CD4-positive, alpha-beta T cell (primary cell): ENCODE results near the gene SPRED2. TPM values are rescaled to one million over a fixed set of nuclear protein-coding genes. Genes with fewer than 3 reads are reported as not detected.
A peak's percentile ranks its signal among the peaks of the same experiment; 100 is the strongest.

Experiments used
- ATAC-seq: fragments of 200-7000 bp; cut with Tn5 transposase; one replicate; pipeline ENCODE4 v1.10.0; 2022; ENCODE audit warnings: mild to moderate bottlenecking; ENCODE audit not compliant: poor library complexity
- CTCF ChIA-PET: fragments of 350-600 bp; sonication (Branson Sonifier 250); formaldehyde crosslinking; loops from one replicate; lab custom pipeline; 2021; ENCODE audit warnings: antibody characterized with exemption, inconsistent platforms; lab: Charles Lee
- POLR2A ChIA-PET: fragments of 350-600 bp; sonication (Branson Sonifier 250); formaldehyde crosslinking; loops from one replicate; lab custom pipeline; 2021; ENCODE audit warnings: antibody characterized with exemption, inconsistent platforms; lab: Charles Lee
- DNase-seq, 14 experiments: peaks; one replicate each; pipeline ENCODE4 v3.0.0-alpha.2; 2013 to 2020; ENCODE audit warnings: mixed read lengths in 2 of 14
- H3K27ac ChIP-seq, 2 donors: one replicate each; pipeline versions ENCODE4 v1.5.1 to v1.7.0; 2013; ENCODE audit warnings: low read length in 2 of 2, low read depth in 1 of 2, mild to moderate bottlenecking in 1 of 2
- H3K27me3 ChIP-seq, 2 experiments: 1 replicate in 1 of 2; 2 replicates in 1 of 2; pipeline versions ENCODE4 v1.6.1 to v1.7.0; 2013; ENCODE audit warnings: low read length in 2 of 2, control low read depth in 1 of 2, mild to moderate bottlenecking in 1 of 2, moderate library complexity in 1 of 2; ENCODE audit not compliant: insufficient read depth in 2 of 2, control insufficient read depth in 1 of 2
- H3K36me3 ChIP-seq: one replicate; pipeline ENCODE4 v1.6.1; 2013; ENCODE audit warnings: low read length, control low read depth; ENCODE audit not compliant: insufficient read depth
- H3K4me1 ChIP-seq: one replicate; pipeline ENCODE4 v1.6.1; 2013; ENCODE audit warnings: low read length, control low read depth; ENCODE audit not compliant: insufficient read depth
- H3K4me3 ChIP-seq: one replicate; pipeline ENCODE4 v1.5.1; 2013; ENCODE audit warnings: mild to moderate bottlenecking, low read length, moderate library complexity
- H3K9me3 ChIP-seq, 2 experiments: 1 replicate in 1 of 2; 2 replicates in 1 of 2; pipeline versions ENCODE4 v1.6.1 to v1.7.0; 2013; ENCODE audit warnings: low read length in 2 of 2, mild to moderate bottlenecking in 2 of 2, control low read depth in 1 of 2, moderate library complexity in 1 of 2; ENCODE audit not compliant: control insufficient read depth in 1 of 2, insufficient read depth in 1 of 2
- H3K27ac Mint-ChIP-seq: one replicate; pipeline ENCODE4 v1.8.0; 2020; ENCODE audit warnings: mixed read lengths
- H3K27me3 Mint-ChIP-seq: one replicate; pipeline ENCODE4 v1.8.0; 2021; ENCODE audit warnings: mixed read lengths
- H3K36me3 Mint-ChIP-seq: one replicate; pipeline ENCODE4 v1.8.0; 2021; ENCODE audit warnings: low read depth, mixed read lengths
- H3K4me1 Mint-ChIP-seq: one replicate; pipeline ENCODE4 v1.8.0; 2021; ENCODE audit warnings: low read depth, mixed read lengths
- H3K4me3 Mint-ChIP-seq: one replicate; pipeline ENCODE4 v1.8.0; 2020; ENCODE audit warnings: mild to moderate bottlenecking, mixed read lengths
- H3K9me3 Mint-ChIP-seq: one replicate; pipeline ENCODE4 v1.8.0; 2020; ENCODE audit warnings: mixed read lengths
- intact Hi-C, 2 experiments: fragments of 100-400 bp; cut with DNase I in 1 of 2; cut with micrococcal nuclease in 1 of 2; formaldehyde crosslinking; loops; one replicate each; pipeline versions ENCODE4 v1.15.1 to v1.9.0; 2023 to 2025; cut with DNase I, micrococcal nuclease
- total RNA-seq, 174 experiments: library from RNA in 2 of 174; stranded (reverse) in 2 of 174; gene quantifications; one replicate each; pipeline ENCODE4 v1.2.3 and lab custom pipeline; 2021 to 2026
- TF ChIP-seq, protein P1 (sequence below): fragments of 200-600 bp; IDR thresholded peaks from one replicate; pipeline ENCODE4 v1.8.0; 2022; ENCODE audit warnings: antibody characterized with exemption, mild to moderate bottlenecking

SPRED2 gene
- total RNA-seq, 2 experiments from 2014 or later, result 2.5 to 2.8 TPM

DNA sequence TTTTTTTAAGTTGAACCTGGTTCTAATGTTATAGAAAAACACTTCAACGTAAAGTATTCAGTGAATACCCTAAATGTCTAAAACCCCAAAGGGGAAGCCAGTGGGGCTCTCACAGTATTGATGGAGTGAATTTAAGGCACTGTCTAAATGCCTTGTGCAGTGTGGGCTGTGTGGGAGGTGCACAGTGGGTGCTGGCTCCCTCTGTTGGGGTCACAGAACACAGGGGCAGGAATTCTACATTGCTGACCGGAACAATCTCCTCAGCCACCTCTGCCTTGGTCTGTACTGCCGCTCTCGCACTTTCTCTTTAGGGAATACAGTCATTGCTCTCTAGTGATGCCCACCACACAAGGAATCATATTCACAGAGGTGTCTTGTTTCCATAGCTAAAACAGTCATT lies 45.4 kb downstream of the SPRED2 start:
- Mint-ChIP-seq H3K9me3 (no peaks in the 10 kb centered on the region), H3K36me3 (no peaks in the 10 kb centered on the region), H3K27me3 (no peaks in the 10 kb centered on the region), H3K27ac (no peak overlapping the region), H3K4me3 (no peak overlapping the region), H3K4me1 (peaks cover 19% of the 10 kb centered on the region)
- H3K9me3 ChIP-seq, result no peaks in the 10 kb centered on the region
- intact Hi-C loops, result loop anchor here in 1 of 2 experiments (2.0 kb wide), 1 partner anchor 122 kb away; no protein-coding TSS in a partner anchor
- ATAC-seq (no peak), DNase-seq (no peak)
- H3K36me3 ChIP-seq, result no peaks in the 10 kb centered on the region
- H3K4me3 ChIP-seq, result no peak overlapping the region
- TF ChIP-seq, protein P1, sequence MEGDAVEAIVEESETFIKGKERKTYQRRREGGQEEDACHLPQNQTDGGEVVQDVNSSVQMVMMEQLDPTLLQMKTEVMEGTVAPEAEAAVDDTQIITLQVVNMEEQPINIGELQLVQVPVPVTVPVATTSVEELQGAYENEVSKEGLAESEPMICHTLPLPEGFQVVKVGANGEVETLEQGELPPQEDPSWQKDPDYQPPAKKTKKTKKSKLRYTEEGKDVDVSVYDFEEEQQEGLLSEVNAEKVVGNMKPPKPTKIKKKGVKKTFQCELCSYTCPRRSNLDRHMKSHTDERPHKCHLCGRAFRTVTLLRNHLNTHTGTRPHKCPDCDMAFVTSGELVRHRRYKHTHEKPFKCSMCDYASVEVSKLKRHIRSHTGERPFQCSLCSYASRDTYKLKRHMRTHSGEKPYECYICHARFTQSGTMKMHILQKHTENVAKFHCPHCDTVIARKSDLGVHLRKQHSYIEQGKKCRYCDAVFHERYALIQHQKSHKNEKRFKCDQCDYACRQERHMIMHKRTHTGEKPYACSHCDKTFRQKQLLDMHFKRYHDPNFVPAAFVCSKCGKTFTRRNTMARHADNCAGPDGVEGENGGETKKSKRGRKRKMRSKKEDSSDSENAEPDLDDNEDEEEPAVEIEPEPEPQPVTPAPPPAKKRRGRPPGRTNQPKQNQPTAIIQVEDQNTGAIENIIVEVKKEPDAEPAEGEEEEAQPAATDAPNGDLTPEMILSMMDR, result no peak
- ChIA-PET CTCF (no interaction called here), POLR2A (interaction anchor here (0.6 kb wide), 1 partner anchor 20 kb away, joined by 3 read pairs; no protein-coding TSS in a partner anchor)
- H3K4me1 ChIP-seq, result peaks cover 17% of the 10 kb centered on the region
- no peak overlapping the region for H3K27ac ChIP-seq
- no peaks in the 10 kb centered on the region for H3K27me3 ChIP-seq

- H3K36me3 ChIP-seq, result no peaks in the 10 kb centered on the region
- POLR2A ChIA-PET, result interaction anchor here (0.6 kb wide), 1 partner anchor 20 kb away, joined by 3 read pairs; no protein-coding TSS in a partner anchor
- CTCF ChIA-PET, result no interaction called here
- TF ChIP-seq, protein P1, result no peak
- no peak overlapping the region for H3K4me3 ChIP-seq
- Mint-ChIP-seq H3K9me3 (no peaks in the 10 kb centered on the region), H3K27ac (no peak overlapping the region), H3K4me1 (peaks cover 22% of the 10 kb centered on the region), H3K27me3 (no peaks in the 10 kb centered on the region), H3K4me3 (no peak overlapping the region), H3K36me3 (no peaks in the 10 kb centered on the region)
- peaks cover 23% of the 10 kb centered on the region for H3K4me1 ChIP-seq
- no peak overlapping the region for H3K27ac ChIP-seq
- H3K9me3 ChIP-seq, result no peaks in the 10 kb centered on the region
- no peak for ATAC-seq
- intact Hi-C loops, result loop anchor here in 1 of 2 experiments (2.0 kb wide), 1 partner anchor 122 kb away; no protein-coding TSS in a partner anchor
- no peak for DNase-seq
- no peaks in the 10 kb centered on the region for H3K27me3 ChIP-seq
These were observed 46.1 kb downstream of the SPRED2 start for GRCh38 chr2:65386344-65386743.

DNA sequence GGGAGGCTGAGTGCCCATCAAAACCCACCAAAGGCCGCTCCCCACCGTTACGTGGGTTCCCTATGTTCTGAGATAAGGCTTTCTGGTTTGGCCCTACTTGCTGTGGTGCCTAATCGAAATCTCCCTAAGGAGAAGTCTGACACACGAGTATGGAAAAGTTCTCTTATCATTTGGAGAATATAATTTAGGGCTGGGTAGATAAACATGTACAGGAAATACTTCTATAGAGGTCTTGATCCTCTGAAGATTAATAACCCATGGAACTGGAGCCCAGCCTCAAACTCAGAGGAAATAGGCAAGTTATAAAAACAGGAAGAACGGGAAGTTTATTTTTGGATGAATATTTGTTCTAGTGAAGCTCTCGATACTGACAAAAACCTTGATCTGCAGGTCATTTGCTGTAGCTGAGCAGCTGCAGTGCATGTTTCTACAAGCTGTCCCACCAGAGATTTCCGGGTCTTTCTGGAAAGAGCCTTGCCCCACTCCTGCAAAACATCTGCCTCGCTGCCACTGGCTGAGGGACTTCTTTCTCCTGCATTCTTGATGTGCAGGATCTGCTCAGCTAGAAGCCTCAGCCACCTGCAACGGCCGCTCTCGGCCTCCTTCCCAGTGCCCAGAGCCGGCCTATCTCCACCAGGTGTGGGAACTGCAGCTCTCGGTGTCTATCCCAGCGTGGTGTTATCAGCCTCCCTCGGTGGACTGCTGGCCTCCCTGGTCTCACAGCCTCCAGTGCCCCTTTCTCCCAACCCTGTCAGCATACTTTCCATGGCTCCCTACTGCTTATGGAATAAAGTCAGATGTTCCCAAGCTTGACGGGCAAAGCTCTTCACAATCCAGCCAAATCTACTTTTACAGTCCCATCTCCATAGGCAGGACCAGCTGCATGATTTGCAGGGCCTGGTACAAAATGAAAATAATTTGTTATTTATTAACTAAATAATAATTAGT lies 48.6 kb downstream of the SPRED2 start:
- no peaks in the 10 kb centered on the region for H3K36me3 Mint-ChIP-seq
- no peaks in the 10 kb centered on the region for H3K9me3 ChIP-seq
- no peak for ATAC-seq
- peaks cover 22% of the 10 kb centered on the region for H3K4me1 Mint-ChIP-seq
- ChIA-PET CTCF (interaction anchor here (2.1 kb wide), 1 partner anchor 10 kb away, joined by 5 read pairs; no protein-coding TSS in a partner anchor), POLR2A (interaction anchor here (1.9 kb wide), 1 partner anchor 156 kb away, joined by 7 read pairs; the partner anchor contains the start of gene ACTR2)
- no peak overlapping the region for H3K4me3 Mint-ChIP-seq
- intact Hi-C loops, result loop anchor here (1.0 to 5.0 kb wide), 4 partner anchors 49 to 188 kb away; partner anchors contain the start of gene SPRED2 (in 1 of the 2)
- peak overlapping the region; percentile 82 for H3K27ac Mint-ChIP-seq
- no peaks in the 10 kb centered on the region for H3K36me3 ChIP-seq
- no peak for DNase-seq
- H3K9me3 Mint-ChIP-seq, result no peaks in the 10 kb centered on the region
- H3K27ac ChIP-seq, result no peak overlapping the region
- TF ChIP-seq, protein P1, result no peak
- peaks cover 25% of the 10 kb centered on the region for H3K4me1 ChIP-seq
- no peak overlapping the region for H3K4me3 ChIP-seq
- H3K27me3 Mint-ChIP-seq, result no peaks in the 10 kb centered on the region
- H3K27me3 ChIP-seq, result no peaks in the 10 kb centered on the region
